MCF 10A (cell line): ENCODE measurements around the gene TMEM161A. TPM values are rescaled to one million over a fixed set of nuclear protein-coding genes. Genes with fewer than 3 reads are reported as not detected.
"Not testable (repeated sequence)": the region's sequence is repeated elsewhere in the genome, so short reads cannot be mapped to it uniquely, and the experiment has no call there.

Experiments
- BruUV-seq: library from RNA; stranded (reverse); fragments of 400-500 nt; replicated peaks from 2 replicates; lab custom pipeline; 2021; lab: Mats Ljungman, UMichigan
- CTCF ChIA-PET: fragments of 300-600 bp; sonication (Branson Sonifier 250); formaldehyde crosslinking; extraction: SDS; loops from one replicate; lab custom pipeline; 2021; ENCODE audit warnings: antibody characterized with exemption, inconsistent platforms; lab: Yijun Ruan, JAX
- POLR2A ChIA-PET: fragments of 300-600, 350-650 bp; sonication (Branson Sonifier 250); formaldehyde crosslinking; extraction: SDS; loops from one replicate; lab custom pipeline; 2020; ENCODE audit warnings: antibody characterized with exemption, inconsistent platforms; lab: Yijun Ruan, JAX
- DNase-seq: peaks from one replicate; pipeline ENCODE4 v3.0.0-alpha.2; 2018; ENCODE audit not compliant: unreplicated experiment
- H3K27ac Mint-ChIP-seq: one replicate; pipeline ENCODE4 v1.8.0; 2022; ENCODE audit warnings: mild to moderate bottlenecking, low read depth, mixed read lengths; ENCODE audit not compliant: unreplicated experiment
- H3K27me3 Mint-ChIP-seq: one replicate; pipeline ENCODE4 v1.8.0; 2022; ENCODE audit warnings: mixed read lengths; ENCODE audit not compliant: insufficient read depth, unreplicated experiment
- H3K36me3 Mint-ChIP-seq: one replicate; pipeline ENCODE4 v1.8.0; 2022; ENCODE audit warnings: mild to moderate bottlenecking, moderate library complexity, mixed read lengths; ENCODE audit not compliant: insufficient read depth, unreplicated experiment
- H3K4me1 Mint-ChIP-seq: one replicate; pipeline ENCODE4 v1.8.0; 2022; ENCODE audit warnings: mixed read lengths; ENCODE audit not compliant: insufficient read depth, unreplicated experiment
- H3K4me3 Mint-ChIP-seq: one replicate; pipeline ENCODE4 v1.8.0; 2022; ENCODE audit warnings: mild to moderate bottlenecking, moderate library complexity, mixed read lengths; ENCODE audit not compliant: unreplicated experiment
- H3K9me3 Mint-ChIP-seq: one replicate; pipeline ENCODE4 v1.8.0; 2022; ENCODE audit warnings: mixed read lengths; ENCODE audit not compliant: unreplicated experiment
- intact Hi-C: fragments of 100-400 bp; cut with micrococcal nuclease; formaldehyde crosslinking; loops from 2 replicates; pipeline ENCODE4 v1.14.1; 2022
- total RNA-seq: library from RNA; stranded (reverse); gene quantifications from 2 replicates; pipeline ENCODE4 v1.2.3, GENCODE V29; 2022
- TF ChIP-seq, protein P1 (sequence below): fragments of 200-600 bp; IDR thresholded peaks from one replicate; pipeline ENCODE4 v1.8.0; 2022; ENCODE audit warnings: antibody characterized with exemption, mild to moderate bottlenecking; ENCODE audit not compliant: unreplicated experiment

TMEM161A gene
- total RNA-seq, 1 experiment from 2014 or later: 34.8 TPM

DNA sequence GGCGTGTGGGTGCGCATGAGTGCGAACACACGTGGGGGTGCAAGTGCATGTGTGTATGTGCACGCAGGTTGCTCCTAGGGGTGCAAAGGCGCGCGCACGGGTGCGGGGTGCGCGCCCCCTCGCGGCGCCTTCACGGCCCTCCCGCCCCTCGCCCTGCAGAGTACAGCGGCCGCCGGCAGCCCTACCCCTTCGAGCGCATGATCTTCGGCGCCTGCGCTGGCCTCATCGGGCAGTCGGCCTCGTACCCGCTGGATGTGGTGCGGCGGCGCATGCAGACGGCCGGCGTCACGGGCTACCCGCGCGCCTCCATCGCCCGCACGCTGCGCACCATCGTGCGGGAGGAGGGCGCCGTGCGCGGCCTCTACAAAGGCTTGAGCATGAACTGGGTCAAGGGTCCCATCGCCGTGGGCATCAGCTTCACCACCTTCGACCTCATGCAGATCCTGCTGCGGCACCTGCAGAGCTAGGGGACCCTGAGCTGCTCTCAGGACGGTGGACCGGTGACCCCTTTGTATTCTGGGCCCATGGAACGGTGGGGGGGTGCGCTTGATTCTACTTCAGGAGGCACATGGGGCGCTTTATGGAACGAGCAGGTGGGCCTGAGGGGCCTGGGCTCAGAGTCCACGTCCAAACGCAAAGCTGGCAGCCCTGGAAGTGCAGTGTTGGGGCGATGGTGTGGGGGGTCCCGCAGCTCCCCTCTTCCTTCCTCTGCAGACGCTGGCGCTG, 27.7 kb downstream of the TMEM161A start:
- Mint-ChIP-seq H3K4me3 (no peak overlapping the region), H3K27ac (no peak overlapping the region), H3K36me3 (peaks cover 6% of the 10 kb centered on the region), H3K27me3 (no peaks in the 10 kb centered on the region), H3K4me1 (no peaks in the 10 kb centered on the region), H3K9me3 (no peaks in the 10 kb centered on the region)
- ChIA-PET CTCF (interaction anchor here (0.6 kb wide), 2 partner anchors 50 to 288 kb away, joined by 3 to 4 read pairs; no protein-coding TSS in a partner anchor), POLR2A (interaction anchor here (0.5 kb wide), 1 partner anchor 12 kb away, joined by 4 read pairs; no protein-coding TSS in a partner anchor)
- no peak for DNase-seq
- intact Hi-C loops: no loop called here
- TF ChIP-seq, protein P1, sequence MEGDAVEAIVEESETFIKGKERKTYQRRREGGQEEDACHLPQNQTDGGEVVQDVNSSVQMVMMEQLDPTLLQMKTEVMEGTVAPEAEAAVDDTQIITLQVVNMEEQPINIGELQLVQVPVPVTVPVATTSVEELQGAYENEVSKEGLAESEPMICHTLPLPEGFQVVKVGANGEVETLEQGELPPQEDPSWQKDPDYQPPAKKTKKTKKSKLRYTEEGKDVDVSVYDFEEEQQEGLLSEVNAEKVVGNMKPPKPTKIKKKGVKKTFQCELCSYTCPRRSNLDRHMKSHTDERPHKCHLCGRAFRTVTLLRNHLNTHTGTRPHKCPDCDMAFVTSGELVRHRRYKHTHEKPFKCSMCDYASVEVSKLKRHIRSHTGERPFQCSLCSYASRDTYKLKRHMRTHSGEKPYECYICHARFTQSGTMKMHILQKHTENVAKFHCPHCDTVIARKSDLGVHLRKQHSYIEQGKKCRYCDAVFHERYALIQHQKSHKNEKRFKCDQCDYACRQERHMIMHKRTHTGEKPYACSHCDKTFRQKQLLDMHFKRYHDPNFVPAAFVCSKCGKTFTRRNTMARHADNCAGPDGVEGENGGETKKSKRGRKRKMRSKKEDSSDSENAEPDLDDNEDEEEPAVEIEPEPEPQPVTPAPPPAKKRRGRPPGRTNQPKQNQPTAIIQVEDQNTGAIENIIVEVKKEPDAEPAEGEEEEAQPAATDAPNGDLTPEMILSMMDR: no peak
- BruUV-seq: no TSS peak

DNA sequence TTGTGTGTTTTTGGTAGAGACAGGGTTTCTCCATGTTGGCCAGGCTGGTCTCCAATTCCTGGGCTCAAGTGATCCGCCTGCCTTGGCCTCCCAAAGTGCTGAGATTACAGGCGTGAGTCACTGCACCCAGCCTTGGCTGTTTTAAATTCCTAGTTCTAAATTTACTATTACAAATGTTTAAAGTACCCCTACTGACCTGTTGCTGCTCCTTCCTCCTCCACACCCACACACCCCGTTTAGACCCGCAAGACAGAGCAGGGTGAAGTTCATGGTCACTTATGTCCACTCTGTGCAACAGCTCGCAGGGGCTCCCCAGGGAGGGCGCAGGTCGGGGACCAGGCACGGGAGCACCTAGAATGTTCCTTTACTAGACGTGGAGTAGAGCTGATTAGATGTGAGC, 28.7 kb downstream of the TMEM161A start:
- no peaks in the 10 kb centered on the region for H3K4me1 Mint-ChIP-seq
- H3K9me3 Mint-ChIP-seq: no peaks in the 10 kb centered on the region
- no peak overlapping the region for H3K4me3 Mint-ChIP-seq
- intact Hi-C loops: no loop called here
- peaks cover 6% of the 10 kb centered on the region for H3K36me3 Mint-ChIP-seq
- TF ChIP-seq, protein P1: no peak
- CTCF ChIA-PET: interaction anchor here (0.6 kb wide), 1 partner anchor 287 kb away, joined by 4 read pairs; no protein-coding TSS in a partner anchor
- POLR2A ChIA-PET: no interaction called here
- DNase-seq: no peak
- no TSS peak for BruUV-seq
- H3K27me3 Mint-ChIP-seq: no peaks in the 10 kb centered on the region
- no peak overlapping the region for H3K27ac Mint-ChIP-seq

DNA sequence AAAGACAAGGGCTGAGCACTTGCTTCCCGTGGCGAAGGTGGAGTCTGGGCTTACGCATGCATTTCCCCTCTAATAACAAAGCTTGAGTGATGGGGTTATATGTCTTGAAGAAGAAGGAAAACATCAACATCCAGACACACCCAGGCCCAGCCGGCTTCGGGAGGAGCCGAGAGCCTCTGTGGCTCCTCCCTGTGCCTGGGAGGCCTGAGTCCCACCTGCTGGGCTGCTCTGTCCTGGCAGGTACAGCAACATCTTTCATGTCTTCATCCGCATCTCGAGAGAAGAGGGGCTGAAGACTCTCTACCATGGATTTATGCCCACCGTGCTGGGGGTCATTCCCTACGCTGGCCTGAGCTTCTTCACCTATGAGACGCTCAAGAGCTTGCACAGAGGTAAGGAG, 30.6 kb downstream of the TMEM161A start:
- ChIA-PET POLR2A (no interaction called here), CTCF (no interaction called here)
- Mint-ChIP-seq H3K9me3 (no peaks in the 10 kb centered on the region), H3K4me3 (no peak overlapping the region), H3K36me3 (peaks cover 6% of the 10 kb centered on the region), H3K27ac (no peak overlapping the region), H3K27me3 (no peaks in the 10 kb centered on the region), H3K4me1 (no peaks in the 10 kb centered on the region)
- intact Hi-C loops: no loop called here
- BruUV-seq: no TSS peak
- no peak for DNase-seq
- TF ChIP-seq, protein P1: no peak

DNA sequence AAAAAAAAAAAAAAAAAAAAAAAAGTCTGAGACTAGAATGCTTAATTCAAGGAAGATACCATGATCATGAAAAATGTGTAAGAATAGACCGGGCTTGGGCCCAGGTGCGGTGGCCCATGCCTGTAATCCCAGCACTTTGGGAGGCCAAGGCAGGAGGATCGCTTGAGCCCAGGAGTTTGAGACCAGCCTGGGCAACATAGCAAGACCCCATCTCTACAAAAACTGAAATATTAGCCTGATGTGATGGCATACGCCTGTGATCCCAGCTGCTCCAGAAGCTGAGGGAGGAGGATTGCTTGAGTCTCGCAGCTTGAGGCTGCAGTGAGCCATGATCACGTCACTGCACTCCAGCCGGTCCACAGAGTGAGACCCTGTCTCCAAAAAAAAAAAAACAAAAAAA, 31.3 kb downstream of the TMEM161A start:
- H3K9me3 Mint-ChIP-seq, CTCF ChIA-PET, POLR2A ChIA-PET, H3K27me3 Mint-ChIP-seq, H3K4me3 Mint-ChIP-seq, BruUV-seq, H3K4me1 Mint-ChIP-seq, H3K36me3 Mint-ChIP-seq, H3K27ac Mint-ChIP-seq, DNase-seq, intact Hi-C loops: not testable (repeated sequence)
